H9 (cell line): Measurements from ENCODE around the gene PLCB1. TPM values are rescaled to one million over a fixed set of nuclear protein-coding genes. Genes with fewer than 3 reads are reported as not detected.

ENCODE experiments used
- DNase-seq: peaks from one replicate; pipeline ENCODE4 v3.0.0-alpha.2; 2017
- H2AFZ ChIP-seq: one replicate; pipeline ENCODE4 v1.6.1; 2013; ENCODE audit warnings: mild to moderate bottlenecking, low read length, control low read depth, moderate library complexity
- H2AK5ac ChIP-seq: 2 replicates; pipeline ENCODE4 v1.6.1; 2013; ENCODE audit warnings: low read length, control low read depth, mixed read lengths; ENCODE audit not compliant: insufficient read length
- H2BK120ac ChIP-seq: one replicate; pipeline ENCODE4 v1.6.1; 2013; ENCODE audit warnings: low read depth, mild to moderate bottlenecking, low read length, control low read depth, inconsistent platforms; ENCODE audit not compliant: poor library complexity, severe bottlenecking
- H2BK12ac ChIP-seq: 2 replicates; pipeline ENCODE4 v1.6.1; 2013; ENCODE audit warnings: low read length, control low read depth, mixed read lengths, low read depth; ENCODE audit not compliant: insufficient read length
- H2BK15ac ChIP-seq: 2 replicates; pipeline ENCODE4 v1.6.1; 2013; ENCODE audit warnings: low read depth, low read length, control low read depth
- H2BK20ac ChIP-seq: one replicate; pipeline ENCODE4 v1.6.1; 2013; ENCODE audit warnings: low read depth, mild to moderate bottlenecking, low read length, control low read depth, inconsistent platforms; ENCODE audit not compliant: poor library complexity, severe bottlenecking
- H2BK5ac ChIP-seq: 2 replicates; pipeline ENCODE4 v1.6.1; 2013; ENCODE audit warnings: low read length, control low read depth, mixed read lengths; ENCODE audit not compliant: insufficient read length
- H3K14ac ChIP-seq: 2 replicates; pipeline ENCODE4 v1.6.1; 2013; ENCODE audit warnings: low read length, control low read depth; ENCODE audit not compliant: insufficient read depth
- H3K18ac ChIP-seq: 2 replicates; pipeline ENCODE4 v1.6.1; 2013; ENCODE audit warnings: low read depth, mild to moderate bottlenecking, mixed read lengths, low read length, control low read depth; ENCODE audit not compliant: insufficient read length
- H3K23ac ChIP-seq: 2 replicates; pipeline ENCODE4 v1.6.1; 2013; ENCODE audit warnings: low read length, control low read depth, mixed read lengths, low read depth; ENCODE audit not compliant: insufficient read length
- H3K23me2 ChIP-seq: 2 replicates; pipeline ENCODE4 v1.6.1; 2013; ENCODE audit warnings: low read depth, mild to moderate bottlenecking, mixed read lengths, low read length, control low read depth; ENCODE audit not compliant: insufficient read length, poor library complexity, severe bottlenecking
- H3K27ac ChIP-seq: 2 replicates; pipeline ENCODE4 v1.5.1; 2013; ENCODE audit warnings: low read length, control low read depth, mixed read lengths, low read depth; ENCODE audit not compliant: insufficient read length
- H3K27me3 ChIP-seq: 2 replicates; pipeline ENCODE4 v1.6.1; 2013; ENCODE audit warnings: low read length, control low read depth, inconsistent platforms; ENCODE audit not compliant: insufficient read depth
- H3K4ac ChIP-seq: 2 replicates; pipeline ENCODE4 v1.6.1; 2013; ENCODE audit warnings: low read depth, mild to moderate bottlenecking, control low read depth, inconsistent platforms, low read length, moderate library complexity
- H3K4me1 ChIP-seq: 2 replicates; pipeline ENCODE4 v1.6.1; 2013; ENCODE audit warnings: low read length, control low read depth, inconsistent platforms; ENCODE audit not compliant: insufficient read depth
- H3K4me2 ChIP-seq: 2 replicates; pipeline ENCODE4 v1.6.1; 2013; ENCODE audit warnings: low read length, control low read depth, mixed read lengths; ENCODE audit not compliant: insufficient read length, insufficient read depth
- H3K56ac ChIP-seq: 2 replicates; pipeline ENCODE4 v1.6.1; 2013; ENCODE audit warnings: low read depth, mild to moderate bottlenecking, mixed read lengths, low read length, control low read depth; ENCODE audit not compliant: insufficient read length
- H3K79me1 ChIP-seq: 2 replicates; pipeline ENCODE4 v1.6.1; 2013; ENCODE audit warnings: low read depth, mild to moderate bottlenecking, moderate library complexity, low read length, control low read depth, inconsistent platforms; ENCODE audit not compliant: insufficient read depth, poor library complexity, severe bottlenecking
- H3K79me2 ChIP-seq: 2 replicates; pipeline ENCODE4 v1.6.1; 2013; ENCODE audit warnings: low read length, control low read depth, inconsistent platforms; ENCODE audit not compliant: insufficient read depth
- H3K9ac ChIP-seq: 2 replicates; pipeline ENCODE4 v1.6.1; 2013; ENCODE audit warnings: low read length, control low read depth, mixed read lengths; ENCODE audit not compliant: insufficient read length; ENCODE audit errors: extremely low read depth
- H3K9me3 ChIP-seq: one replicate; pipeline ENCODE4 v1.6.1; 2013; ENCODE audit warnings: low read depth, low read length, inconsistent platforms; ENCODE audit not compliant: control insufficient read depth
- H3T11ph ChIP-seq: one replicate; pipeline ENCODE4 v1.6.1; 2013; ENCODE audit warnings: mild to moderate bottlenecking, low read length, control low read depth, inconsistent platforms
- H4K20me1 ChIP-seq: one replicate; pipeline ENCODE4 v1.6.1; 2013; ENCODE audit not compliant: control insufficient read depth, insufficient read length, insufficient read depth
- H4K5ac ChIP-seq: 2 replicates; pipeline ENCODE4 v1.6.1; 2013; ENCODE audit warnings: low read depth, mild to moderate bottlenecking, mixed read lengths, low read length, control low read depth; ENCODE audit not compliant: insufficient read length
- H4K8ac ChIP-seq: replicated peaks from 2 replicates; pipeline ENCODE4 v1.6.1; 2013; ENCODE audit warnings: low read length, control low read depth, mixed read lengths, low read depth; ENCODE audit not compliant: insufficient read length
- H4K91ac ChIP-seq: 2 replicates; pipeline ENCODE4 v1.6.1; 2013; ENCODE audit warnings: low read depth, mild to moderate bottlenecking, moderate library complexity, mixed read lengths, low read length, control low read depth; ENCODE audit not compliant: insufficient read length
- H3K27ac Mint-ChIP-seq, 3 experiments: 2 replicates in 2 of 3; 3 replicates in 1 of 3; pipeline ENCODE4 v1.8.0; 2020 to 2021; ENCODE audit warnings: mixed read lengths in 3 of 3, mild to moderate bottlenecking in 1 of 3, moderate library complexity in 1 of 3
- H3K27me3 Mint-ChIP-seq: 2 replicates; pipeline ENCODE4 v1.8.0; 2021; ENCODE audit warnings: low read depth, mild to moderate bottlenecking, moderate library complexity, mixed read lengths
- H3K36me3 Mint-ChIP-seq, 3 experiments: 2 replicates in 2 of 3; 3 replicates in 1 of 3; pipeline ENCODE4 v1.8.0; 2020 to 2021; ENCODE audit warnings: low read depth in 3 of 3, mixed read lengths in 3 of 3; ENCODE audit not compliant: insufficient read depth in 1 of 3
- H3K4me1 Mint-ChIP-seq, 2 experiments: 2 replicates each; pipeline ENCODE4 v1.8.0; 2020; ENCODE audit warnings: mixed read lengths in 2 of 2
- H3K4me3 Mint-ChIP-seq, 2 experiments: 2 replicates in 1 of 2; 3 replicates in 1 of 2; pipeline ENCODE4 v1.8.0; 2020 to 2021; ENCODE audit warnings: mild to moderate bottlenecking in 2 of 2, mixed read lengths in 2 of 2, moderate library complexity in 1 of 2
- H3K9me3 Mint-ChIP-seq, 2 experiments: 2 replicates in 1 of 2; 3 replicates in 1 of 2; pipeline ENCODE4 v1.8.0; 2020; ENCODE audit warnings: mild to moderate bottlenecking in 2 of 2, mixed read lengths in 2 of 2, moderate library complexity in 1 of 2
- CTCF ChIP-seq: fragments of 200-600 bp; sonication (generic); conservative IDR thresholded peaks from 3 replicates; pipeline ENCODE4 v1.8.0; 2021; ENCODE audit warnings: antibody characterized with exemption, mild to moderate bottlenecking
- WGBS: extraction: QIAGEN DNeasy Blood & Tissue Kit; methylation state at CpG from one replicate; pipeline ENCODE4 v1.1.7; 2013; ENCODE audit warnings: missing lambda C conversion rate, low lambda C conversion rate, mixed read lengths; ENCODE audit not compliant: insufficient read length; ENCODE audit errors: extremely low coverage; 5-methylcytosine and 5-hydroxymethylcytosine counted together
- total RNA-seq: library from RNA; stranded (reverse); gene quantifications from 2 replicates; pipeline ENCODE4 v1.2.1, GENCODE V29; 2021

The PLCB1 gene
- total RNA-seq, 1 experiment from 2014 or later = 11.5 TPM

- Mint-ChIP-seq H3K9me3 (no peaks in the 10 kb centered on the region), H3K36me3 (no peaks in the 10 kb centered on the region; a peak in 1 of 7 replicates), H3K4me3 (no peak overlapping the region), H3K27me3 (no peaks in the 10 kb centered on the region), H3K4me1 (no peaks in the 10 kb centered on the region), H3K27ac (0 out of 7 replicates have a peak overlapping the region, but pooled peaks of 1 of the 3 experiments have one; percentile 34)
- H2BK15ac ChIP-seq = no peak overlapping the region
- H4K20me1 ChIP-seq = no peaks in the 10 kb centered on the region
- H2BK120ac ChIP-seq = no peak overlapping the region
- DNase-seq = no peak
- no peaks in the 10 kb centered on the region for H3K23me2 ChIP-seq
- no peaks in the 10 kb centered on the region for H3K79me1 ChIP-seq
- H3K23ac ChIP-seq = no peak overlapping the region
- no peak overlapping the region for H2AFZ ChIP-seq
- no CpG with 5 or more reads among the region's 2 CpGs for WGBS
- no peak overlapping the region for H3K14ac ChIP-seq
- H3K4me1 ChIP-seq = no peaks in the 10 kb centered on the region
- no peak overlapping the region for H3K4me2 ChIP-seq
- H3K27me3 ChIP-seq = no peaks in the 10 kb centered on the region
- H3K18ac ChIP-seq = no peak overlapping the region
- H2BK12ac ChIP-seq = no peak overlapping the region
- no peak overlapping the region for H4K8ac ChIP-seq
- H4K5ac ChIP-seq = no peak overlapping the region
- H3T11ph ChIP-seq = no peak overlapping the region
- H3K4ac ChIP-seq = no peak overlapping the region
- no peak overlapping the region for H4K91ac ChIP-seq
- H3K9ac ChIP-seq = no peak overlapping the region
- H3K9me3 ChIP-seq = no peaks in the 10 kb centered on the region
- H2AK5ac ChIP-seq = no peak overlapping the region
- no peak for TF ChIP-seq CTCF
- no peak overlapping the region for H3K56ac ChIP-seq
- H2BK5ac ChIP-seq = no peak overlapping the region
- H2BK20ac ChIP-seq = no peak overlapping the region
- H3K27ac ChIP-seq = no peak overlapping the region
- no peaks in the 10 kb centered on the region for H3K79me2 ChIP-seq
These were observed 624.3 kb downstream of the PLCB1 start for GRCh38 chr20:8756410-8756809.
